Putamen (tissue), 1 donor: ENCODE measurements around the gene ZNF417.
"Not testable (repeated sequence)": the region's sequence is repeated elsewhere in the genome, so short reads cannot be mapped to it uniquely, and the experiment has no call there.

Experiments used
- DNase-seq: peaks from one replicate; pipeline ENCODE4 v3.0.0-alpha.2; 2016; ENCODE audit warnings: low spot score

The ZNF417 gene

DNA sequence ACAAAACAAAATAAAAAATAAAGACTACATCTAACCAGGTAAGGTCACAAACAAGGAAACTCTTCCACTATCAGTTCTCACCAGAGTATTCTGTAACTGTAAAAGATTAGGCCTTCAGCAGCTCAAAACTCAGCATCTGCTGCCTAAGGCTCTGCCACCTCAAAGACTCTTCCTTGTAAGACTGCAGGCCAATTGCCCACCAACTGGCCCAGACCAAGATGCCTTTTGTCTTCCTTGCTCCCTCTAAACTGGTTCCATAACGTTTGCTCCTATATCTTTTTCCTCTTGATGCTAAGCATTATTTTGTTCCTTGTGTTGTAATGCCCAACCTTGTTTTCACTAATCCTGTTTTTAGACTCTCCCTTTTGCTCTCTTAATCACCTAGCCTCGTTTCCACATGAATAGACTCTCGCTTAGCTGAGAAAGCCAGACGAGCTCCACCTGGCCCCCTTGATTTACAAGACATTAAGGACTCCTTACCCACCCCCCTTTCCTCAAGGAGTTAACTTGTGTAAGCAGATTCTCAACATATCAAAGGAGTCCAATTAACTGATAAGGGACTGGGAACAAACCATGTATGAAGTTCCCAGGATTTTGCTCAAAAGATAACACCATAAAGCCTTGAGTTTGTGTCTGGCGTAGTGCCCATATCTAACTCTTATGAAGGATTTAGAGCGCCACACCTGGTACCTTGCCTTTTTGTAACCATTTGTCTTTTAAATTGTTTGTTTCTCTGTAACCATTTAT lies 29.0 kb downstream of the ZNF417 start:
- no peak for DNase-seq

DNA sequence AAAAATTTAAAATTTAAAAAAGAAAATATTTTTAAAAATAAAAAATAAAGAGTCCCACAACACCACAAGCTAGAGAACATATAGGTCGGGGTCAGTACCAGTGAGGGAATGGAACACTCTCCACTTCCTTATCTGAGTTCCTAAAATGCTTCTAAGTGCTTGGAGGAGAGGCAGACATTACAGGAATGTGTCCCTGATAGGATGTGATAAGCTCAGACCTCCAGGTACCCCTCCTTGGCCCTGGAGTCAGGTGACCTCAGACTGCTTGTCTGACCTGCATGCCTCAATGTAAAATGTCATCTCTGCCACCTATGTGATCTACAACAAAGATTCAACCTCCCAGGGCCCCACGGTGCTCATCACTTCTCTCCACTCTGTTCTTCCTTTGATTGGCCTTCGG lies 30.3 kb downstream of the ZNF417 start:
- no peak for DNase-seq

DNA sequence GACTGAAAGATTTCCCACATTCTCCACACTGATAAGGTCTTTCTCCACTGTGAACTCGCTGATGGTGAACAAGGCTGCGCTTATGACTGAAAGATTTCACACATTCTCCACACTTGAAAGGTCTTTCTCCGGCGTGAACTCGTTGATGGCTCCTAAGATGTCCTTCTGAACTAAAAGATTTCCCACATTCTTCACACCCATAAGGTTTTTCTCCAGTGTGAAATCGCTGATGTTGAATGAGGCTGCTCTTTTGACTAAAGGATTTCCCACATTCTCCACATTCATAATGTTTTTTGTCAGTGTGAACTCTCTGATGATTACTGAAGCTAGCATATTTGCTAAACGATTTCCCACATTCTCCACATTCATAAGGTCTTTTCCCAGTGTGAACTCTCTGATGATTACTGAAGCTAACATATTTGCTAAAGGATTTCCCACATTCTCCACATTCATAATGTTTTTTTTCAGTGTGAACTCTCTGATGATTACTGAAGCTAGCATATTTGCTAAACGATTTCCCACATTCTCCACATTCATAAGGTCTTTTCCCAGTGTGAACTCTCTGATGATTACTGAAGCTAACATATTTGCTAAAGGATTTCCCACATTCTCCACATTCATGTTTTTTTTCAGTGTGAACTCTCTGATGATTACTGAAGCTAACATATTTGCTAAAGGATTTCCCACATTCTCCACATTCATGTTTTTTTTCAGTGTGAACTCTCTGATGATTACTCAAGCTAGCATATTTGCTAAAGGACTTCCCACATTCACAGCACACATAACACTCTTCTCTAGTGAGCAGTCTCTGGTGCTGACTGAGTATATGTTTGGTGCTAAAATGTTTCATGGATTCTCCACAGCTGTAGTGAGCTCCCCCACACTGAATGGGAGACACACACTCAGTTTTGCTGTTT lies 42.3 kb downstream of the ZNF417 start:
- DNase-seq: not testable (repeated sequence)

DNA sequence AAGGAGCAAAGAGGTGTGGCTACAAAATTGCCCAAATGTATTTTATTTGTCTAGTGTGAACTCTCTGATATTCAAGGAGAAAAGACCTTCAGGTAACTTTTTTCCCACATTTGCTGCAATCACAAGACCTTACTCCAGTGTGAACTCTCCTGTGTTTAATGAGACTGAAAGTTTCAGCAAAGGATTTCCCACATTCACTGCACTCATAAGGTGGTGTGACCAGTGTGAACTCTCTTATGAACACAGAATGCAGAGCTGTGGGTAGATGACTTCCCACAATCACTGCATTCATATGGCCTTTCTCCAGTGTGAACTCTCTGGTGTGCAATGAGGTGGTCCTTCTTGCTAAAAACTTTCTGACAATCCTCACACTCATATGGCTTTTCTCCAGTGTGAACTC lies 43.9 kb downstream of the ZNF417 start:
- DNase-seq: no peak

DNA sequence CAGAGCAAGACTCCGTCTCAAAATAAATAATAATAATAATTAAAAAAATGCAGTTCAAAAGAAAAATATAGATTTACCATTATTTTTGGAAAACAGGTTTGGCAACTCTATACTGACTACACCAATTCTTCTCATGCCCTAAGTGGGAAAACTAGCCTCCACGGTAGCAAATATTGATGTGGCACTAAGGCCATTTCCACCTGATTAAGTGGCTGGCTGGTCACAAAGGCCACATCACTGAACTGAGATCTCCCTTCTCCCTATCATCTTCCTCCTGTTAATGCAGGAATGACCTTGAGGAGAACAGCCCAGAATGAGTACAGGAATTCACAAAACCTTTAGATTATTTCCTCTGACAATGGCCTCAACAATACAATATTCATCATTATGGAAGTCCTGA lies 46.2 kb downstream of the ZNF417 start:
- no peak for DNase-seq

DNA sequence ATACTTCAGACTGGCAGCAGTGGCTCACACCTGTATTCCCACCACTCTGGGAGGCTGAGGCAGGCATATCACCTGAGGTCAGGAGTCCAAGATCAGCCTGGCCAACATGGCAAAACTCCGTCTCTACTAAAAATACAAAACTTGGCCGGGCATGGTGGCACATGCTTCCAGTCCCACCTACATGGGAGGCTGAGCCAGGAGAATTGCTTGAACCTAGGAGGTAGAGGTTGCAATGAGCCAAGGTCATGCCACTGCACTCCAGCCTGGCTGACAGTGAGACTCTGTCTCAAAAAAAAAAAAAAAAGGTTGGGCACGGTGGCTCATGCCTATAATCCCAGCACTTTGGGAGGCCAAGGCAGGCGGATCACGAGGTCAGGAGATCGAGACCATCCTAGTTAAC lies 46.7 kb downstream of the ZNF417 start:
- DNase-seq: not testable (repeated sequence)

DNA sequence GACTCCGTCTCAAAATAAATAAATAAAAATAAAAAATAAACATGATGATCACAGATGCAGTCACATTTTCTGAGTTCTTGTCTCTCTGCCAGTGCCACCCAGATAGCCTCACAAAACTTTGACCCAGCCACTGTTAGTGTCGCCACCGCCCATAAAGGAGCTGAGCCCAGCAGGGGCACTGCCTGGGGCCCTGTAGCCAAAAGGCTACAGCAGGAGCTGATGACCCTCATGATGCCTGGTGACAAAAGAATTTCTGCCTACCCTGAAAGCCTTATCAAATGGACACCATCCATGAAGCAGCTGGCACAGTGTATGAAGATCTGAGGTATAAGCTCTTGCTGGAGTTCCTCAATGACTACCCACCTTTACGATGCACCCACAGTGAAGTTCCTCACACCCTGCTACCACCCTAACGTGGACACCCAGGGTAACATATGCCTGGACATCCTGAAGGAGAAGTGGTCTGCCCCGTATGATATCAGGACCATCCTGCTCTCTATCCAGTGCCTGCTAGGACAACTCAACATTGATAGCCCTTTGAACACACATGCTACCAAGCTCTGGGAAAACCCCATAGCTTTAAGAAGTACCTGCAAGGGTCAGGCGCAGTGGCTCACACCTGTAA lies 48.4 kb downstream of the ZNF417 start:
- no peak for DNase-seq
